ENCODE data around the gene TMEM170B.

TMEM170B gene

DNA sequence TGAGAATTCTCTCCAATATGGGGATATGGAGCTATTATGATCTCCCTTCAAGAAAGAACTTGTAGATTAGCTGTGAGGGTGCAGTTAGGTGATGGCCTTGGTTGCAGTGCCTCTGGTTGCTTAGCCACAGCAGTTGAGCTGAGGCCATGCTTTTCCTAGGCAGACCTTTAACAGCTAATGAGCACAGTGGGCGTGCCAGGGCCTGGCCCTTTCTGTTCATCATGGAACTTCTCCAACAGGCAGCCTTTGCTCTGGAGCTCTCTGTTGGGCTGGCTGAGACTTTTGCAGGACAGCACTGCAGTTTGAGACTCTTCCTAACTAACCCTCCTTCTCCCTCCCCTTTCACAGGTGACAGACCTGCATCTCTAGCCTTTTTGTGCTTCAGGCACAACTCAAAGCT, 39.7 kb upstream of the TMEM170B start:
- Histone ChIP-seq H3K9ac (ENCODE audit: low read length) (no peak overlapping the region), H3K27me3 (ENCODE audit: control insufficient read depth, insufficient read depth, low read length) (no peaks in the 10 kb centered on the region), H3K4me3 (ENCODE audit: low read length) (no peak overlapping the region), H3K4me1 (ENCODE audit: control insufficient read depth, low read depth, low read length) (peaks cover 6% of the 10 kb centered on the region), H3K36me3 (ENCODE audit: control insufficient read depth, low read depth, low read length) (no peaks in the 10 kb centered on the region), H3K9me3 (ENCODE audit: control insufficient read depth, low read depth, low read length) (no peaks in the 10 kb centered on the region), H3K27ac (ENCODE audit: low read length) (no peak overlapping the region)

DNA sequence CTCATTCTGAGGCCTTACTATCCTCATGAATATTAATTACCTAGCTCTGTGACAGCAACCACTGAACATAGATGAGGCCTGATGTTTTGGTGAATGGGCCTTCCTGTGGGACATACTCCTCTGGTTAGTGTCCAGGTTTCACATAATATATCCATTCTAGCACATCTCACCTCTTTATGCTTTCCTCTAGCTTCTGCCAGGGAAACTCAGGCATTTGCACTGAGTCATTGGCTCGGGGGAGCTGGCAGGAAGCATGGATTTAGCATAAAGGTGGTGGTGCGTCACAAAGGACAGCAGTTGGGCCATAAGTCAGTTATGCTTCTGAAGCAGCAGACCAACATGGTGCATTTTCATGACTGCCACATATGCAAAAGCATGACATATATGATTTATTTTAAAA, 37.5 kb upstream of the TMEM170B start:
- H3K9ac ChIP-seq (ENCODE audit: low read length) = no peak overlapping the region
- no peaks in the 10 kb centered on the region for H3K9me3 ChIP-seq (ENCODE audit: control insufficient read depth, low read depth, low read length)
- H3K4me1 ChIP-seq (ENCODE audit: control insufficient read depth, low read depth, low read length) = peaks cover 6% of the 10 kb centered on the region
- no peak overlapping the region for H3K4me3 ChIP-seq (ENCODE audit: low read length)
- H3K27ac ChIP-seq (ENCODE audit: low read length) = no peak overlapping the region
- H3K27me3 ChIP-seq (ENCODE audit: control insufficient read depth, insufficient read depth, low read length) = no peaks in the 10 kb centered on the region
- H3K36me3 ChIP-seq (ENCODE audit: control insufficient read depth, low read depth, low read length) = no peaks in the 10 kb centered on the region

DNA sequence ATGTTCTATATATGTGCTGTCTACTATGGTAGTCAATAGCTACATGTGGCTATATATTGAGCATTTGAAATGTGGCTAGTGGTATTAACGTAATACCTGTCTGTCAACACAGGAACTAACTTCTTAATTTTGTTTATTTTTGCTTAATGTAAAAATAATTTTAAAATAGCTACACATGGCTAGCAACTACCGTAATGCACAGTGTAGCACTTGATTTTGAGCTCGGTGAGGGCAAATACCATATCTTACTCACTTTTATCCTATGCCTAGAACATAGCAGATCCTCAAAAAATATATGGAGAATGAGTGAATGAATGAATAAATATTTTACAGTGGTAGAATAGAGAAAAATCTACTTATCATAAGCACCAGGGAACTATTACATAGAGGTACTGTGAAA, 28.1 kb upstream of the TMEM170B start:
- H3K4me3 ChIP-seq (ENCODE audit: low read length) = no peak overlapping the region
- H3K36me3 ChIP-seq (ENCODE audit: control insufficient read depth, low read depth, low read length) = no peaks in the 10 kb centered on the region
- no peaks in the 10 kb centered on the region for H3K27me3 ChIP-seq (ENCODE audit: control insufficient read depth, insufficient read depth, low read length)
- no peak overlapping the region for H3K27ac ChIP-seq (ENCODE audit: low read length)
- no peaks in the 10 kb centered on the region for H3K4me1 ChIP-seq (ENCODE audit: control insufficient read depth, low read depth, low read length)
- no peak overlapping the region for H3K9ac ChIP-seq (ENCODE audit: low read length)
- no peaks in the 10 kb centered on the region for H3K9me3 ChIP-seq (ENCODE audit: control insufficient read depth, low read depth, low read length)

DNA sequence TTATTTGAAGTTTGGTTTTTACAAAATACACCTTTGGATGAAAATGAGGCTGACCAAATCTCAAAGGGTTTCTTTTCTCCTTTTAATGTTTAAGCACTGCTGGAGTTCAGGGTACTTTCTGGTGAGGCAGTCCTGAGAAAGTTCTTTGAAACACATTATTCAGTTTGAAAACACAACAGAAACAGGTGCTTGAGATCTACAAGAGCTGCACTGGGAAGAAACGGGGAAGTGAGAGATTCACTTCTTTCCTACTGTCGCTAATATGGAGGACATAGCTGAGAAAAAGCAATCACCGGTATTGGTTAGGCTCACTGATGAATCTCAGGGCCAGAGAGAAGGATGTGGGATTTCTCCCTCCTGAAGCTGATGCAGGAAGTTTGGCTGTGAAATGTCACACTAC, 22.9 kb upstream of the TMEM170B start:
- H3K4me3 ChIP-seq (ENCODE audit: low read length) = no peak overlapping the region
- H3K27ac ChIP-seq (ENCODE audit: low read length) = no peak overlapping the region
- H3K9ac ChIP-seq (ENCODE audit: low read length) = no peak overlapping the region
- H3K4me1 ChIP-seq (ENCODE audit: control insufficient read depth, low read depth, low read length) = no peaks in the 10 kb centered on the region
- peaks cover 3% of the 10 kb centered on the region for H3K9me3 ChIP-seq (ENCODE audit: control insufficient read depth, low read depth, low read length)
- H3K27me3 ChIP-seq (ENCODE audit: control insufficient read depth, insufficient read depth, low read length) = no peaks in the 10 kb centered on the region
- no peaks in the 10 kb centered on the region for H3K36me3 ChIP-seq (ENCODE audit: control insufficient read depth, low read depth, low read length)

DNA sequence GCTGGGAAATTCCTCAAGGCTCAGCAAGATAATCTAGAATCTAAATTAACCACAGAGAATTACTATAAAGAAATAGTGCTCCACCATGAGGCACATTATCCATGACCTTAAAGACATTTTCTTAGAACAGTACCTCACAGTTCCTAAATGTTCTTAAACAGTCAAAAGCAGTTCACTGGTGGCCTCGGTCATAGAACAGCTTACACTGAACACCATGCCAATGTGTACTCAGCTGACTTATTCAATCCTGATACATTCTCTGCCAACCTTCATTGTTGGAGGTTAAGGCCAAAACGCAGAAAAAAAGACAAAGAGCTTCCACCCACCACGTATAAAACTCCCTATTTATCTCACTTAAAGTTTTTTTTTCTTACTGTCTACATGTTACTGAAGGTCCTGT, 21.8 kb upstream of the TMEM170B start:
- Histone ChIP-seq H3K27ac (ENCODE audit: low read length) (no peak overlapping the region), H3K27me3 (ENCODE audit: control insufficient read depth, insufficient read depth, low read length) (no peaks in the 10 kb centered on the region), H3K4me1 (ENCODE audit: control insufficient read depth, low read depth, low read length) (no peaks in the 10 kb centered on the region), H3K36me3 (ENCODE audit: control insufficient read depth, low read depth, low read length) (no peaks in the 10 kb centered on the region), H3K9me3 (ENCODE audit: control insufficient read depth, low read depth, low read length) (peaks cover 3% of the 10 kb centered on the region), H3K9ac (ENCODE audit: low read length) (no peak overlapping the region), H3K4me3 (ENCODE audit: low read length) (no peak overlapping the region)

DNA sequence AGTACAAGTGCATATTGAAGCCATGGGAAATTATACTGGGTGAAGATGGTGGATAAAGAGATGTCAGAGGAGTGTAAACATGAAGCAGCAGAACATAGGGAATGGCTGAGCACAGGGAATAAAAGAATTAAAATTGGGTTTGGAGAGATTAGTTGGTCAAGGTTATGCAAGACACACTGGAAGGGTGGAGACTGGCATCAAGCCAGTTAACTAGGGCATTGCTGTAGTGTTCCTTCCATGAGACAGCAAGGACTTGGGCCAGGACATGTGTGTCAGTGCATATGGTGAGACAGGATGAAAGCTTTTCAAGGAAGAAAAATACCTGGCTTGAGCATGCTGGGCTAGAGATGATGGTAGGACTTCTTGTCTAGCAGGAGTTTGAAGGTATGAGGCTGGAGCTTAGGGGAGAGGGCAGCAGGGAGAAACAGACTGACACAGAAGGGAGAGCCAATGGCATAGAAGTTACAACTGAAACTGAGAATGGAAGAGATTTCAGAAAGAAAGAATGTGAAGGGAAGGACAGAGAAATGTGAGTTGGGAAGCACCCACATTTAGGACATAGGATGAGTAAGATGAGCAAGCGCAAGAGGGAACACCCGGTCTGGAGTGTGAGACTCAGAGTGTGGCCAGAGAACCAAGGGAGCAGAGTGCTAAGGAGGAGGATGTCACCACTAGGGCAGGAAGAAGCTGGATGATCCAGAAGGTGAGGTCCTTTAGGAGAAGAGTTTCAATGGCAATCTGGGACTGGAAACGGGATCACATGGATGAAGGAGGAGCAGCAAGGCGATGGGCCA, 14.5 kb upstream of the TMEM170B start:
- H3K9ac ChIP-seq (ENCODE audit: low read length) = no peak overlapping the region
- peaks cover 3% of the 10 kb centered on the region for H3K9me3 ChIP-seq (ENCODE audit: control insufficient read depth, low read depth, low read length)
- no peak overlapping the region for H3K4me3 ChIP-seq (ENCODE audit: low read length)
- no peak overlapping the region for H3K27ac ChIP-seq (ENCODE audit: low read length)
- no peaks in the 10 kb centered on the region for H3K36me3 ChIP-seq (ENCODE audit: control insufficient read depth, low read depth, low read length)
- H3K27me3 ChIP-seq (ENCODE audit: control insufficient read depth, insufficient read depth, low read length) = no peaks in the 10 kb centered on the region
- H3K4me1 ChIP-seq (ENCODE audit: control insufficient read depth, low read depth, low read length) = no peaks in the 10 kb centered on the region

DNA sequence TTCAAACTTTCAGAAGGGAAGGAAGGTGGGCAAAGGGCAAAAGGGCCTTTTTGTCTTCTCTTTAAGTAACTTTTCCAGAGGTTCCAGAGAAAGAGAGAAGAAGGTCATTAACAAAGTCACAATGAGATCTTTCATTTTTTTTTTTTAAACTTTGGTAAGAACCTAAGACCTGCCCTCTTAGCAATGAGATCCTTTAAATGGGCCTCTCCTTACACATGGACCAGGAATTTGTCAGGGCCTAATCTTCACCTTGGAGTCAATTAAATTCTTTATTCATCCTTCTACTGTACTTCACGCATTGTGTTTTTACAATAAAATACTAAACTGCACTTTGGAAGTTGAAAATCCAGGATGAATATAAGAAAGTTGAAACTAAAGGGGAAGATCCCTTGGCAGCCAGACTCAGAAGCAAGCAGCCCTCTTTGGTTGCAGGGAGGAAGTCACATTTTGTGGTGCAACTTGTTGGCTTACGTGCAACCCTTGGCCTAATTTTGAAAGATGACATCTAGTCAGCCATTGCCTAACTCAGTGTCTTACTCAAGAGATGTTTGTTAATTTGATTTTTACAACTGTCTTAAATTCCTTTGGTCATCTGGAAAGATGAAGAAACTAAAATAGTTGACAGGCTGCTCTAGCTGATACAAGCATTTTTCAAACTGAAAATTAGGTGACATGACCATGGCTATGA, 11.9 kb upstream of the TMEM170B start:
- Histone ChIP-seq H3K4me3 (ENCODE audit: low read length) (no peak overlapping the region), H3K9ac (ENCODE audit: low read length) (no peak overlapping the region), H3K9me3 (ENCODE audit: control insufficient read depth, low read depth, low read length) (no peaks in the 10 kb centered on the region), H3K27me3 (ENCODE audit: control insufficient read depth, insufficient read depth, low read length) (no peaks in the 10 kb centered on the region), H3K36me3 (ENCODE audit: control insufficient read depth, low read depth, low read length) (no peaks in the 10 kb centered on the region), H3K27ac (ENCODE audit: low read length) (no peak overlapping the region), H3K4me1 (ENCODE audit: control insufficient read depth, low read depth, low read length) (no peaks in the 10 kb centered on the region)

DNA sequence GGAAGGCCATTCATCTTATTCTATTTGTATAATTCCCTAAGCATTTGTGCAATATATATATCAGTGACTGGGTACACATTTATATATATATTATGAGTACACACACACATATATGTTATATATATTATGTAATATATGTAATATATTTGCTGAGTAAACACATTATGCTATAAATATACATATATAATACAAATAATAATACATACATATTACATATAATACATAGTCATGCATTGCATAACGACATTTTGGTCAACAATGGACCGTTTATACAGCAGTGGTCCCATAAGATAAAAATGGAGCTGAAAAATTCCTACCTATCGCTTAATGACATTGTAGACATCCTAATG, 11.4 kb upstream of the TMEM170B start:
- H3K9me3 ChIP-seq (ENCODE audit: control insufficient read depth, low read depth, low read length) = no peaks in the 10 kb centered on the region
- H3K9ac ChIP-seq (ENCODE audit: low read length) = no peak overlapping the region
- H3K4me3 ChIP-seq (ENCODE audit: low read length) = no peak overlapping the region
- H3K4me1 ChIP-seq (ENCODE audit: control insufficient read depth, low read depth, low read length) = no peaks in the 10 kb centered on the region
- no peak overlapping the region for H3K27ac ChIP-seq (ENCODE audit: low read length)
- H3K36me3 ChIP-seq (ENCODE audit: control insufficient read depth, low read depth, low read length) = no peaks in the 10 kb centered on the region
- H3K27me3 ChIP-seq (ENCODE audit: control insufficient read depth, insufficient read depth, low read length) = no peaks in the 10 kb centered on the region

DNA sequence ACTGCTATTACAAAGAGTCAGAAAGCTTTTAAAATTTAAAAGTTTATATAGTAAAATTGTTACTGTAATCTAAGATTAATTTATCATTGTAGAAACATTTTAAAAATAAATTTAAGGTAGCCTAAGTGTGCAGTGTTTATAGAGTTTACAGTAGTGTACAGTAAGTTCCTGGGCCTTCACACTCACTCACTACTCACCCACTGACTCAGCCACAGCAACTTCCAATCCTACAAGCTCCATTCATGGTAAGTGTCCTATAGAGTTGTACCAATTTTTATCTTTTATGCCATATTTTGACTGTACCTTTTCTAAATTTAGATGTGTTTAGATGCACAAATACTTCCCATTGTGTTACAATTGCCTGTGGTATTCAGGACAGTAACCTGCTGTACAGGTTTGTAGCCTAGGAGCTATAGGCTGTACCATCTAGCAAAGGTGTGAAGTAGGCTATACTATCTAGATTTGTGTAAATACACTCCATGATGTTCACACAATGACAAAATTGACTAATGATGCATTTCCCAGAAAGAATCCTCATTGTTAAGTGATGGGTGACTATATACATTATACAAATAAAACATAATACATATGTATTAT, 10.2 kb upstream of the TMEM170B start:
- H3K27ac ChIP-seq (ENCODE audit: low read length) = no peak overlapping the region
- H3K27me3 ChIP-seq (ENCODE audit: control insufficient read depth, insufficient read depth, low read length) = no peaks in the 10 kb centered on the region
- H3K9me3 ChIP-seq (ENCODE audit: control insufficient read depth, low read depth, low read length) = no peaks in the 10 kb centered on the region
- H3K4me1 ChIP-seq (ENCODE audit: control insufficient read depth, low read depth, low read length) = no peaks in the 10 kb centered on the region
- H3K4me3 ChIP-seq (ENCODE audit: low read length) = no peak overlapping the region
- H3K36me3 ChIP-seq (ENCODE audit: control insufficient read depth, low read depth, low read length) = no peaks in the 10 kb centered on the region
- no peak overlapping the region for H3K9ac ChIP-seq (ENCODE audit: low read length)

DNA sequence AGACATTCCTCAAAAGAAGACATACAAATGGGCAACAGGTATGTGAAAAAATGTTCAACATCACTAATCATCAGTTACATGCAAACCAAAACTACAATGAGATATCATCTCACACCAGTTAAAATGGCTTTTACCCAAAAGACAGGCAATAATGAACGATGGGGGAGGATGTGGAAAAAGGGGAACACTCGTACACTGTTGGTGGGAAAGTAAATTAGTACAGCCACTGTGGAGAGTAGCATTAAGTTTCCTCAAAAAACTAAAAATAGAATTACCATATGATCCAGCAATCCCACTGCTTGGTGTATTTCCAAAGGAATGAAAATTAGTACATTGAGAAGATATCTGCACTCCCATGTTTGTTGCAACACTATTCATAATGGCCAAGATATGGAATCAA, 8.6 kb upstream of the TMEM170B start:
- Histone ChIP-seq H3K4me1 (ENCODE audit: control insufficient read depth, low read depth, low read length) (no peaks in the 10 kb centered on the region), H3K9ac (ENCODE audit: low read length) (no peak overlapping the region), H3K36me3 (ENCODE audit: control insufficient read depth, low read depth, low read length) (no peaks in the 10 kb centered on the region), H3K27me3 (ENCODE audit: control insufficient read depth, insufficient read depth, low read length) (no peaks in the 10 kb centered on the region), H3K4me3 (ENCODE audit: low read length) (no peak overlapping the region), H3K9me3 (ENCODE audit: control insufficient read depth, low read depth, low read length) (no peaks in the 10 kb centered on the region), H3K27ac (ENCODE audit: low read length) (no peak overlapping the region)

DNA sequence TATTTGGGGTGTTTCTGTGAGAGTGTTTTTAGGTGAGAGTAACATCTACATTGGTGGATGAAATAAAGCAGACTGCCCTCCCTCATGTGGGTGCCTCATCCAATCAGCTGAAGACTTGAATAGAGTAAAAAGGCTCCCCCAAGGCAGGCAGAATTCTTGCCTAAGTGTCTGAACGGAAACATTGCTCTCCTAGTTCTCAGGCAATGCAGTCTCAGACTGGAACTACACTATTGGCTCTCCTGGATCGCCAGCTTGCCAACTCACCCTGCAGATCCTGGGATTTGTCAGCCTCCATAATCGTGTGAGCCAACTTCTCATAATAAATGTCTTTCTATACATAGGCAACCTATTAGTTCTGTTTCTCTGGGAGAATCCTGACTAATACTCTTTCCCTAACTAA, 5.5 kb upstream of the TMEM170B start:
- Histone ChIP-seq H3K4me1 (ENCODE audit: control insufficient read depth, low read depth, low read length) (peaks cover 5% of the 10 kb centered on the region), H3K9me3 (ENCODE audit: control insufficient read depth, low read depth, low read length) (no peaks in the 10 kb centered on the region), H3K9ac (ENCODE audit: low read length) (no peak overlapping the region), H3K27me3 (ENCODE audit: control insufficient read depth, insufficient read depth, low read length) (peaks cover 12% of the 10 kb centered on the region), H3K27ac (ENCODE audit: low read length) (no peak overlapping the region), H3K36me3 (ENCODE audit: control insufficient read depth, low read depth, low read length) (no peaks in the 10 kb centered on the region), H3K4me3 (ENCODE audit: low read length) (no peak overlapping the region)

DNA sequence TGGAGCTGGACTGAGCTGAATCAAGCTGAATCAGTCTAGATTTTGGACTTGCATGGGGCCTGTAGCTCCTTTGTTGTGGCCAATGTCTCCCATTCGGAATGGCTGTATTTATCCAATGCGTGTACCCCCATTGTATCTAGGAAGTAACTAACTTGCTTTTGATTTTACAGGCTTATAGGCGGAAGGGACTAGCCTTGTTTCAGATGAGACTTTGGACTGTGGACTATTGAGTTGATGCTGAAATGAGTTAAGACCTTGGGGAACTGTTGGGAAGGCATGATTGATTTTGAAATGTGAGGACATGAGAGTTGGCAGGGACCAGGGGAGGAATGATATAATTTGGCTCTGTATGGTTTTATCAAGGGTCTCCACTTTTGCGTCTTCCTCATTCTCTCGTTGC, 3.0 kb upstream of the TMEM170B start:
- no peaks in the 10 kb centered on the region for H3K9me3 ChIP-seq (ENCODE audit: control insufficient read depth, low read depth, low read length)
- no peak overlapping the region for H3K27ac ChIP-seq (ENCODE audit: low read length)
- peaks cover 24% of the 10 kb centered on the region for H3K27me3 ChIP-seq (ENCODE audit: control insufficient read depth, insufficient read depth, low read length)
- H3K4me1 ChIP-seq (ENCODE audit: control insufficient read depth, low read depth, low read length) = peaks cover 7% of the 10 kb centered on the region
- no peak overlapping the region for H3K4me3 ChIP-seq (ENCODE audit: low read length)
- no peaks in the 10 kb centered on the region for H3K36me3 ChIP-seq (ENCODE audit: control insufficient read depth, low read depth, low read length)
- no peak overlapping the region for H3K9ac ChIP-seq (ENCODE audit: low read length)

Data from iPS-18a (cell line).